Thyroid gland (tissue), 4 donors: Measurements from ENCODE around the gene IL7R. TPM values are rescaled to one million over a fixed set of nuclear protein-coding genes. Genes with fewer than 3 reads are reported as not detected.
"Not testable (repeated sequence)": the region's sequence is repeated elsewhere in the genome, so short reads cannot be mapped to it uniquely, and the experiment has no call there.

Experiments
- DNase-seq, 2 donors: peaks; one replicate each; pipeline ENCODE4 v3.0.0-alpha.2; 2019
- H3K27ac ChIP-seq, 3 donors: fragments of 200-600 bp; sonication (generic); 1 replicate in 2 of 3; 2 replicates in 1 of 3; pipeline ENCODE4 v1.5.1; 2016 to 2019; ENCODE audit warnings: mild to moderate bottlenecking in 1 of 3, moderate library complexity in 1 of 3
- H3K27me3 ChIP-seq: fragments of 200-600 bp; sonication (generic); one replicate; pipeline ENCODE4 v1.5.1; 2019
- H3K36me3 ChIP-seq, 2 donors: fragments of 200-600 bp; sonication (generic); one replicate each; pipeline ENCODE4 v1.5.1; 2016 to 2019
- H3K4me1 ChIP-seq, 2 donors: fragments of 200-600 bp; sonication (generic); one replicate each; pipeline ENCODE4 v1.5.1; 2017 to 2019
- H3K4me3 ChIP-seq, 3 donors: fragments of 200-600 bp; sonication (generic); replicated peaks in 1 of 3; 1 replicate in 2 of 3; 2 replicates in 1 of 3; pipeline ENCODE4 v1.5.1; 2016; ENCODE audit warnings: mild to moderate bottlenecking in 1 of 3
- H3K9me3 ChIP-seq: fragments of 200-600 bp; sonication (generic); one replicate; pipeline ENCODE4 v1.5.1; 2017
- POLR2A ChIP-seq, 2 donors: fragments of 450-650 bp; IDR thresholded peaks; one replicate each; pipeline ENCODE4 v1.6.1; 2017; ENCODE audit warnings: antibody characterized with exemption in 2 of 2, mild to moderate bottlenecking in 2 of 2, moderate library complexity in 1 of 2
- WGBS, 2 donors: methylation state at CpG; one replicate each; pipeline ENCODE4 v1.1.5; 2017; 5-methylcytosine and 5-hydroxymethylcytosine counted together
- intact Hi-C: fragments of 100-400 bp; cut with DNase I; formaldehyde crosslinking; loops from one replicate; pipeline ENCODE4 v1.15.1; 2023
- total RNA-seq, 4 donors: library from RNA; depleted of rRNA; stranded (reverse); fragments of >200 nt; gene quantifications; one replicate each; pipeline ENCODE4 v1.2.3, GENCODE V29; 2016
- TF ChIP-seq, protein P1 (sequence below), 6 experiments: fragments of 200-600 bp in 3 of 6; fragments of 450-650 bp in 3 of 6; sonication (generic) in 3 of 6; IDR thresholded peaks; one replicate each; pipeline ENCODE4 v1.5.1; 2016 to 2019; ENCODE audit warnings: antibody characterized with exemption in 6 of 6, mild to moderate bottlenecking in 2 of 6, inconsistent platforms in 1 of 6, moderate library complexity in 1 of 6

IL7R gene
- total RNA-seq, 4 donors from 2014 or later = 12.7 to 29.0 (median 15.1) TPM

- Histone ChIP-seq H3K4me3 (no peak overlapping the region), H3K9me3 (no peaks in the 10 kb centered on the region), H3K36me3 (no peaks in the 10 kb centered on the region), H3K27ac (no peak overlapping the region), H3K27me3 (no peaks in the 10 kb centered on the region), H3K4me1 (no peaks in the 10 kb centered on the region)
- no peak for DNase-seq
- WGBS, 2 donors = 88 to 98% methylated on average over 5 of the region's 5 CpGs
- intact Hi-C loops = no loop called here
- TF ChIP-seq, protein P1, sequence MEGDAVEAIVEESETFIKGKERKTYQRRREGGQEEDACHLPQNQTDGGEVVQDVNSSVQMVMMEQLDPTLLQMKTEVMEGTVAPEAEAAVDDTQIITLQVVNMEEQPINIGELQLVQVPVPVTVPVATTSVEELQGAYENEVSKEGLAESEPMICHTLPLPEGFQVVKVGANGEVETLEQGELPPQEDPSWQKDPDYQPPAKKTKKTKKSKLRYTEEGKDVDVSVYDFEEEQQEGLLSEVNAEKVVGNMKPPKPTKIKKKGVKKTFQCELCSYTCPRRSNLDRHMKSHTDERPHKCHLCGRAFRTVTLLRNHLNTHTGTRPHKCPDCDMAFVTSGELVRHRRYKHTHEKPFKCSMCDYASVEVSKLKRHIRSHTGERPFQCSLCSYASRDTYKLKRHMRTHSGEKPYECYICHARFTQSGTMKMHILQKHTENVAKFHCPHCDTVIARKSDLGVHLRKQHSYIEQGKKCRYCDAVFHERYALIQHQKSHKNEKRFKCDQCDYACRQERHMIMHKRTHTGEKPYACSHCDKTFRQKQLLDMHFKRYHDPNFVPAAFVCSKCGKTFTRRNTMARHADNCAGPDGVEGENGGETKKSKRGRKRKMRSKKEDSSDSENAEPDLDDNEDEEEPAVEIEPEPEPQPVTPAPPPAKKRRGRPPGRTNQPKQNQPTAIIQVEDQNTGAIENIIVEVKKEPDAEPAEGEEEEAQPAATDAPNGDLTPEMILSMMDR (IDR thresholded peaks at IDR 0.05) = no peak
Measured at GRCh38 chr5:35838370-35839042, 18.2 kb upstream of the IL7R start.

DNA sequence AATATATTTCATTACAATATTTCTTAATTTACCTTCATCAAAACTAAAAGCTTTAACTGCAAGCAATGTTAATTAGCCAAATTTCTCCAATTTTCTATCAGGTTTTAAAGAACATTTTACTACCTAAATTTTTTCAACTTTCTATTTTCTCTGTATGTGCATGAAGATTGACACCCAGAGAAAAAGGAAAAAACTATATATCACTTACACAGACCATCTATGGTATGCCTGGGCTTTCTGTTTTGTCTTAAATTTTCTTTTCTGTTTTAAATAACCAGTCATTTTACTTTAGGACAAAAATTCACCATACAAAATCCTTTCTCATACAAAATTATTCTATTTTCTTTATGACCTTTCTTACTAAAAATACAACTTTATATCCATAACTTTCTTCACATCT, 13.8 kb upstream of the IL7R start:
- TF ChIP-seq, protein P1 (IDR thresholded peaks at IDR 0.05) = no peak
- no peak for TF ChIP-seq POLR2A (IDR thresholded peaks at IDR 0.05)

DNA sequence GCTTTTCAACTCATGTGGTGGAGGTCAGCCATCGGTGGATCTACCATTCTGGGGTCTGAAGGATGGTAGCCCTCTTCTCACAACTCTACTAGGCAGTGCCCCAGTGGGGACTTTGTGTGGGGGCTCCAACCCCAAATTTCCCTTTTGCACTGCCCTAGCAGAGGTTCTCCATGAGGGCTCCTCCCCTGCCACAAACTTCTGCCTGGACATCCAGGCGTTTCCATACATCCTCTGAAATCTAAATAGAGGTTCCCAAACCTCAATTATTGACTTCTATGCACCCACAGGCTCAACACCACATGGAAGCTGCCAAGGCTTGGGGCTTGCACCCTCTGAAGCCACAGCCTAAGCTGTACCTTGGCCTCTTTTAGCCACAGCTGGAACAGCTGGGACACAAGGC, 11.2 kb upstream of the IL7R start:
- H3K27ac ChIP-seq, intact Hi-C loops, H3K4me1 ChIP-seq, H3K4me3 ChIP-seq, DNase-seq, H3K27me3 ChIP-seq, H3K36me3 ChIP-seq, H3K9me3 ChIP-seq: not testable (repeated sequence)
- WGBS, 2 donors = 70 to 83% methylated on average over 2 of the region's 2 CpGs

More for the DNA sequence above, 13.8 kb upstream of the IL7R start:
- Histone ChIP-seq H3K4me1 (no peaks in the 10 kb centered on the region), H3K9me3 (no peaks in the 10 kb centered on the region), H3K27me3 (no peaks in the 10 kb centered on the region), H3K36me3 (no peaks in the 10 kb centered on the region), H3K27ac (no peak overlapping the region), H3K4me3 (no peak overlapping the region)
- DNase-seq = no peak
- intact Hi-C loops = no loop called here

- no peaks in the 10 kb centered on the region for H3K9me3 ChIP-seq
- intact Hi-C loops = no loop called here
- DNase-seq = no peak
- no peaks in the 10 kb centered on the region for H3K36me3 ChIP-seq
- no peak overlapping the region for H3K27ac ChIP-seq
- H3K27me3 ChIP-seq = no peaks in the 10 kb centered on the region
- no peaks in the 10 kb centered on the region for H3K4me1 ChIP-seq
- no peak for TF ChIP-seq POLR2A (IDR thresholded peaks at IDR 0.05)
- TF ChIP-seq, protein P1 (IDR thresholded peaks at IDR 0.05) = no peak
- H3K4me3 ChIP-seq = no peak overlapping the region
Measured at GRCh38 chr5:35847491-35847890, 9.2 kb upstream of the IL7R start.

- H3K9me3 ChIP-seq = no peaks in the 10 kb centered on the region
- TF ChIP-seq POLR2A (IDR thresholded peaks at IDR 0.05) = no peak
- H3K4me1 ChIP-seq = no peaks in the 10 kb centered on the region
- H3K27me3 ChIP-seq = no peaks in the 10 kb centered on the region
- intact Hi-C loops = no loop called here
- H3K36me3 ChIP-seq = no peaks in the 10 kb centered on the region
- no peak overlapping the region for H3K27ac ChIP-seq
- H3K4me3 ChIP-seq = no peak overlapping the region
- no peak for DNase-seq
- 61 to 75% methylated on average over 3 of the region's 3 CpGs for WGBS, 2 donors
Measured at GRCh38 chr5:35847961-35848360, 8.7 kb upstream of the IL7R start.

DNA sequence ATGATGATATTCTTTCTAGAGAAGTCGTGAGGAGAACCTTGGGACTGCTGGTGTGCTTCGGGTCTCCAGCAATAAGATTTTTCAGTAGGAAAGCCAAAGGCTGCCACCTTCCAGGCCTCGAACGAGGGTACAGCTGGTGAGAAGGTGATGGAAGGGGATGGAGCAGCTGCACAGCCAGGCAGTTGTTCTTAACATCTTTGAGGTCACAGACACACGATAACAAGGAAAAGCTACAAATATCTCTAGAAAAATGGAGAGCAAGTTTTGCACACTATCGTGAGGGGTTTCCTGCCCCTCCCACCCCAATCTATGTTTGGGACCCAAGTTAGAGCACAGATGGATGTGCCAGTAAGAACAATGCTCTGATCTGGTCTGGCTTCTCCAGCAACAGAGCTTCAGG, 6.8 kb upstream of the IL7R start:
- 88 to 91% methylated on average over 6 of the region's 6 CpGs for WGBS, 2 donors

More for the DNA sequence above, 6.8 kb upstream of the IL7R start:
- TF ChIP-seq, protein P1 (IDR thresholded peaks at IDR 0.05) = no peak
- no peak for TF ChIP-seq POLR2A (IDR thresholded peaks at IDR 0.05)
- no peak for DNase-seq
- Histone ChIP-seq H3K9me3 (no peaks in the 10 kb centered on the region), H3K4me3 (no peak overlapping the region), H3K27ac (no peak overlapping the region), H3K27me3 (no peaks in the 10 kb centered on the region), H3K36me3 (no peaks in the 10 kb centered on the region), H3K4me1 (no peaks in the 10 kb centered on the region)
- intact Hi-C loops = no loop called here
